Bronchial epithelial cell (primary cell): ENCODE data around the gene OR6N2. TPM values are rescaled to one million over a fixed set of nuclear protein-coding genes. Genes with fewer than 3 reads are reported as not detected.

Experiments
- DNase-seq: peaks from one replicate; pipeline ENCODE4 v3.0.0-alpha.2; 2010; ENCODE audit warnings: low read depth
- FAIRE-seq: peaks from 2 replicates; lab custom pipeline; 2011; peaks lifted over from hg19 to GRCh38; lab: Jason Lieb, UNC
- H3K27me3 ChIP-seq: 2 replicates; pipeline ENCODE4 v1.5.1; 2011; ENCODE audit warnings: low read length; ENCODE audit not compliant: control insufficient read depth, insufficient read depth
- H3K36me3 ChIP-seq: 2 replicates; pipeline ENCODE4 v1.5.1; 2011; ENCODE audit warnings: low read length; ENCODE audit not compliant: control insufficient read depth, insufficient read depth
- H3K4me3 ChIP-seq: 2 replicates; pipeline ENCODE4 v1.5.1; 2011; ENCODE audit warnings: mild to moderate bottlenecking, low read depth, low read length, control low read depth
- total RNA-seq: library from RNA; depleted of rRNA; stranded (reverse); fragments of >200 nt; gene quantifications from 2 replicates; pipeline ENCODE4 v1.2.1, GENCODE V29; 2014
- TF ChIP-seq, protein P1 (sequence below): IDR thresholded peaks from 2 replicates; pipeline ENCODE4 v1.5.1; 2011; ENCODE audit warnings: mild to moderate bottlenecking, moderate library complexity, low read length, control low read depth, inconsistent platforms; ENCODE audit not compliant: insufficient read depth, severe bottlenecking

The OR6N2 gene
- total RNA-seq, 1 donor from 2014 or later, result not detected

DNA sequence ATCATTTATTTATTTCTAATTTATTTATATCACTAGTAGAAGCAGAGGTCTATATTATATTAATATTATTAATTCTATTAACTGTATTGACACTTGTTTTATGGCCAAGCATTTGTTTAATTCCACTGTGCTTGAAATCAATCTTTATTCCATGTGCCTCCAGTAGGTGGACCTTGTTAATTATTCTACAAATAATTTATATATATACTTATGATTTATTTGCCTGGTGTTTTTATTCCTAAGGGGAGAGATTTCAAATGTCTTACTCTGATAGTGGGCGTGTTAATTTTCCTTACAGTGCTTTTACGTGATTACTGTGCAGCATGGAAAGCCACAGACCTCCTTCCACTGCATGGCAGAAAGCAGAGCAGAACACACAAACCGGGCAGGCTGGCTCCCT, 17.5 kb upstream of the OR6N2 start:
- no peak overlapping the region for H3K4me3 ChIP-seq
- no peak for DNase-seq
- TF ChIP-seq, protein P1, sequence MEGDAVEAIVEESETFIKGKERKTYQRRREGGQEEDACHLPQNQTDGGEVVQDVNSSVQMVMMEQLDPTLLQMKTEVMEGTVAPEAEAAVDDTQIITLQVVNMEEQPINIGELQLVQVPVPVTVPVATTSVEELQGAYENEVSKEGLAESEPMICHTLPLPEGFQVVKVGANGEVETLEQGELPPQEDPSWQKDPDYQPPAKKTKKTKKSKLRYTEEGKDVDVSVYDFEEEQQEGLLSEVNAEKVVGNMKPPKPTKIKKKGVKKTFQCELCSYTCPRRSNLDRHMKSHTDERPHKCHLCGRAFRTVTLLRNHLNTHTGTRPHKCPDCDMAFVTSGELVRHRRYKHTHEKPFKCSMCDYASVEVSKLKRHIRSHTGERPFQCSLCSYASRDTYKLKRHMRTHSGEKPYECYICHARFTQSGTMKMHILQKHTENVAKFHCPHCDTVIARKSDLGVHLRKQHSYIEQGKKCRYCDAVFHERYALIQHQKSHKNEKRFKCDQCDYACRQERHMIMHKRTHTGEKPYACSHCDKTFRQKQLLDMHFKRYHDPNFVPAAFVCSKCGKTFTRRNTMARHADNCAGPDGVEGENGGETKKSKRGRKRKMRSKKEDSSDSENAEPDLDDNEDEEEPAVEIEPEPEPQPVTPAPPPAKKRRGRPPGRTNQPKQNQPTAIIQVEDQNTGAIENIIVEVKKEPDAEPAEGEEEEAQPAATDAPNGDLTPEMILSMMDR, result no peak
- H3K27me3 ChIP-seq, result no peaks in the 10 kb centered on the region
- FAIRE-seq, result no peak
- H3K36me3 ChIP-seq, result no peaks in the 10 kb centered on the region

DNA sequence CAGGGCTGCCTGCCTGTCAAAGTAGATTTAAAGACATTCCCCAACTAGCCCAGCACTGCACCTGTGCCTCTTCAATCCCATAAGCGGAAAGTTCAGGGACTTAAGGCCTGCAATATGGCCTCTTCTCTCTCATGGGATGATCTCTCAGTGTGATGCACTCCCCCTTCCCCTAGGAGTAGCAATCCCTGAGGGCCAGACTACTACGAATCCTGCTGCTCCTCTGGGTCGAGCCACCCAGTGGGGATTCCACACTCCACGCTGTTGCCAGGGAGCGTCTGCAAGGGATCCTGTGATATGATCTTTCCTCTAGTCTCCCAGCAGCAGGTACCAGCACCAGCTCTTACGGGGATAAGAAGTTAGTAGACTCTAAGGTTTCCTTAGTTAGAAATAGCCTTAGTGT, 13.2 kb upstream of the OR6N2 start:
- no peak for FAIRE-seq
- H3K27me3 ChIP-seq, result no peaks in the 10 kb centered on the region

DNA sequence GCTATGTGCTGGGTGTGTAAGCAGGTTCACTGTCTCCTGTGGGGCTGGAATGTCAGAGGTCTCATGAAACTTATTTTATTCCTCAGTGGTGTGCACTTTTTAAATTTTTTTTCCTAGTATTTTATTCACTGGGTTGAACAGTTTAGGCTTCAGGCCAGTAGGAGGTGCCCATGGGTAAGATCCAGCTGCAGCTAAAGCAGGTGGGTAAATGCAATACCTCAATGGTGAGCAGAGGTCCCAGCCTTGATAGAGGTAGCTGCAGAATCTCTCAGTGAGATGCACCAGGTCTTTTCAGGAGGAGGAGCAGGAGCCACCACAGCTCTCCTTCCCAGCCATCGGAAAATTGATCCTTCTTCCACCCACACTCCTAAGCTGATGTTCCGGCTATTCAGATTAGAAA, 12.6 kb upstream of the OR6N2 start:
- no peak for FAIRE-seq
- TF ChIP-seq, protein P1, result peak; percentile 26
- no peaks in the 10 kb centered on the region for H3K36me3 ChIP-seq
- H3K4me3 ChIP-seq, result no peak overlapping the region
- DNase-seq, result no peak
- no peaks in the 10 kb centered on the region for H3K27me3 ChIP-seq

More for the DNA sequence above, 13.2 kb upstream of the OR6N2 start:
- TF ChIP-seq, protein P1, result no peak
- Histone ChIP-seq H3K4me3 (no peak overlapping the region), H3K36me3 (no peaks in the 10 kb centered on the region)
- DNase-seq, result no peak

DNA sequence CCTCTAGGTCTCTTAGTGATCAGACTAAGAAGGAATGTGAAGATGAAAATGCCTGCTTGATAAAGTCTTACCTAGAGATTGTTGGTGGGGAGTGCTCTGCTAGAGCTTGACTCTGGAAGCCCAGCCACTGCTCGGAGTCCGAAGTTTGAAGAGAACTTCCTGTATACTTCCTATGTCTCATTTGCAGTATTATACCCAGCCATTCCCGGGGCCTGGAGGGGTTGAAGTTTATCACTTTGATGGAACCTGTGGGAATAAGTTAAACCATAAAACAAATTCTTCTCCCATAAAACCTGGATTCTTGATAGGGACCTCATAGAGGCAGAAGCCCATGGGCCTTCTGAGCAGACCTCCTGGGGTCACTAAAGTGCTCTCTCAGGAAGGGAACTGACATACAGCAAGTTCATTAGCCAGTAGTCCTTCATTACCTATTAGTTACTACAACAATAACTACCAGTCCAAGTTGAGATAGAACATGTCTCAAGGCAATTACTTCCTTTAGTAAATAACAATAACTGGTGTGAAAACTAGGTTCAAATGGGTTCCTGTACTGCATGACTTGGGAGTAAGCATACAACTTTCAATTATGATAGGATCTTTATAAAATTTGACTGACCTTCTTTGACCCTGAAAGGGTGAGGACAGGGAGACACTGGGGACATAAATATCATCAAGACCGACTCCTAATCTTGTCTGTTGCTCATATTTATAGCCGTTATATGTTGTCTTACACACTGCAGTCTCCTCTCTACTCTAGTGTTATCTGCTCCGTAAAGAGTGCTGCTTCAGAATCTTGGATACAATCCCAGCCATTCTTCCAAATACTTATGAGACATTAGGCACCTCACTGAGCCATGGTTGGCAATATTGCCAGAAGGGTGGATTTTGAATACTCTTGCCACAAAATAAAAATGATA, 8.8 kb downstream of the OR6N2 start, which contains the start of gene OR6N1:
OR6N1 (minus strand) TSS at position 246 of the 917 bp plus-strand sequence. CDS start 5,513 bp downstream, outside the sequence.
- FAIRE-seq (no peak), DNase-seq (no peak)
- TF ChIP-seq, protein P1, result no peak
- no peaks in the 10 kb centered on the region for H3K27me3 ChIP-seq
- H3K4me3 ChIP-seq, result no peak within 1 kb of the TSS
- no peaks in the 10 kb centered on the region for H3K36me3 ChIP-seq

DNA sequence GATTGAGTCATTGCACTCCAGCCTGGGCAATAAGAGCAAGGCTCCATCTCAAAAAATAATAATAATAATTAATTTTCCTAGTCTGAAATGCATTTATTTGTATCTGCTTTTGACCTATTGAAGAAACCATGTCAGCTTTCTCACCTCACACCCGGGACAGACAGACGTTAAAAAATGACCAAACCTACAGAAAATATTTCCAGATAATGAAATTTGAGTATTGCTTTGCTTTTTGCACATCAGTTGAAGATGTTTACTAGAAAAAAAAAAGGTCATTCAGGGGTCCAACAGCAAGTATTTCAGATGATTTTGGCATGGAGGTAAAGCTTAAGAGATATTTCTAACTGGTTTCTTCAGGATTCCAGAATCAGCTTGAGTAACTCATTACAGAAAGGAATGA, 26.6 kb downstream of the OR6N2 start, which contains the start of gene OR6K6:
OR6K6 (plus strand) TSS at position 301 of the 400 bp plus-strand sequence. CDS start 168 bp downstream, outside the sequence.
- no peaks in the 10 kb centered on the region for H3K27me3 ChIP-seq

More for the DNA sequence above, 26.6 kb downstream of the OR6N2 start, which contains the start of gene OR6K6:
- TF ChIP-seq, protein P1, result no peak
- Histone ChIP-seq H3K36me3 (no peaks in the 10 kb centered on the region), H3K4me3 (no peak within 1 kb of the TSS)
- FAIRE-seq, result no peak
- no peak for DNase-seq
